ENCODE data around the gene GNA12.
"Not testable (repeated sequence)": the region's sequence is repeated elsewhere in the genome, so short reads cannot be mapped to it uniquely, and the experiment has no call there.

Gene GNA12

GRCh38 chr7:2732388-2732787 lies 111.7 kb downstream of the GNA12 start:
- H3K4me3 ChIP-seq (ENCODE audit: low read depth, low read length): no peak overlapping the region
- no peak for TF ChIP-seq CTCF (IDR thresholded peaks at IDR 0.05; ENCODE audit: low read depth, low read length)

- TF ChIP-seq CTCF (IDR thresholded peaks at IDR 0.05; ENCODE audit: low read depth, low read length): no peak
- H3K4me3 ChIP-seq (ENCODE audit: low read depth, low read length): no peak overlapping the region
These were observed 113.0 kb downstream of the GNA12 start for GRCh38 chr7:2730846-2731770.

GRCh38 chr7:2729893-2730716 lies 114.0 kb downstream of the GNA12 start:
- no peak overlapping the region for H3K4me3 ChIP-seq (ENCODE audit: low read depth, low read length)
- no peak for TF ChIP-seq CTCF (IDR thresholded peaks at IDR 0.05; ENCODE audit: low read depth, low read length)

GRCh38 chr7:2729031-2729892 lies 114.8 kb downstream of the GNA12 start:
- H3K4me3 ChIP-seq (ENCODE audit: low read depth, low read length): no peak overlapping the region
- TF ChIP-seq CTCF (IDR thresholded peaks at IDR 0.05; ENCODE audit: low read depth, low read length): no peak

- no peak for TF ChIP-seq CTCF (IDR thresholded peaks at IDR 0.05; ENCODE audit: low read depth, low read length)
- no peak overlapping the region for H3K4me3 ChIP-seq (ENCODE audit: low read depth, low read length)
These were observed 115.6 kb downstream of the GNA12 start for GRCh38 chr7:2728316-2729030.

- not testable (repeated sequence) for H3K4me3 ChIP-seq (ENCODE audit: low read depth, low read length)
These were observed 116.9 kb downstream of the GNA12 start for GRCh38 chr7:2727206-2727605.
